Uterus (tissue), 4 donors: ENCODE results near the gene SENP5. TPM values are rescaled to one million over a fixed set of nuclear protein-coding genes. Genes with fewer than 3 reads are reported as not detected.

Source experiments
- DNase-seq, 2 donors: peaks; one replicate each; pipeline ENCODE4 v3.0.0-alpha.2; 2019 to 2020
- H3K27ac ChIP-seq, 2 donors: fragments of 200-600 bp; sonication (generic); 1 replicate in 1 of 2; 2 replicates in 1 of 2; pipeline ENCODE4 v1.5.1; 2016 to 2018
- H3K27me3 ChIP-seq, 2 donors: fragments of 200-600 bp; sonication (generic); one replicate each; pipeline ENCODE4 v1.5.1; 2018 to 2019; ENCODE audit warnings: control low read depth in 1 of 2
- H3K36me3 ChIP-seq, 2 donors: fragments of 200-600 bp; sonication (generic); one replicate each; pipeline ENCODE4 v1.5.1; 2019; ENCODE audit warnings: control low read depth in 1 of 2
- H3K4me1 ChIP-seq, 2 donors: fragments of 200-600 bp; sonication (generic); one replicate each; pipeline ENCODE4 v1.5.1; 2018 to 2019; ENCODE audit warnings: control low read depth in 1 of 2
- H3K4me3 ChIP-seq, 2 donors: fragments of 200-600 bp; sonication (generic); 1 replicate in 1 of 2; 2 replicates in 1 of 2; pipeline ENCODE4 v1.5.1; 2018 to 2019; ENCODE audit warnings: mild to moderate bottlenecking in 1 of 2
- H3K9me3 ChIP-seq, 2 donors: fragments of 200-600 bp; sonication (generic); one replicate each; pipeline ENCODE4 v1.5.1; 2019; ENCODE audit warnings: control low read depth in 1 of 2
- CTCF ChIP-seq, 4 experiments: fragments of 200-600 bp in 2 of 4; fragments of 450-650 bp in 2 of 4; sonication (generic) in 2 of 4; IDR thresholded peaks; one replicate each; pipeline ENCODE4 v1.5.1; 2016 to 2019; ENCODE audit warnings: antibody characterized with exemption in 4 of 4, mild to moderate bottlenecking in 2 of 4, moderate library complexity in 1 of 4
- POLR2A ChIP-seq, 2 donors: fragments of 450-650 bp; IDR thresholded peaks; one replicate each; pipeline ENCODE4 v1.6.1; 2016; ENCODE audit warnings: antibody characterized with exemption in 2 of 2, mild to moderate bottlenecking in 1 of 2, moderate library complexity in 1 of 2
- intact Hi-C: fragments of 100-400 bp; cut with DNase I; formaldehyde crosslinking; loops from one replicate; pipeline ENCODE4 v1.15.1; 2023; ENCODE audit warnings: low total_unique reads
- total RNA-seq, 4 donors: library from RNA; depleted of rRNA in 3 of 4; stranded (reverse); fragments of >200 nt in 3 of 4; gene quantifications; one replicate each; pipeline versions ENCODE4 v1.1.0 to v1.2.4, GENCODE V29; 2014 to 2023
- donor health status: DM: yes; HTN: yes; CAD: no.

The SENP5 gene
- total RNA-seq, 4 donors from 2014 or later, result 31.8 to 130 (median 59.6) TPM

GRCh38 chr3:196916995-196917394, 49.3 kb downstream of the SENP5 start:
- H3K4me3 ChIP-seq, result no peak overlapping the region
- no peaks in the 10 kb centered on the region for H3K27me3 ChIP-seq
- TF ChIP-seq POLR2A (IDR thresholded peaks at IDR 0.05) (no peak), CTCF (IDR thresholded peaks at IDR 0.05) (no peak)
- intact Hi-C loops, result no loop called here
- H3K27ac ChIP-seq, result no peak overlapping the region
- DNase-seq, result no peak
- H3K9me3 ChIP-seq, result no peaks in the 10 kb centered on the region
- H3K36me3 ChIP-seq, result no peaks in the 10 kb centered on the region
- no peaks in the 10 kb centered on the region for H3K4me1 ChIP-seq

- Histone ChIP-seq H3K4me1 (no peaks in the 10 kb centered on the region), H3K27me3 (no peaks in the 10 kb centered on the region), H3K9me3 (no peaks in the 10 kb centered on the region), H3K36me3 (no peaks in the 10 kb centered on the region), H3K4me3 (no peak overlapping the region), H3K27ac (no peak overlapping the region)
- no peak for DNase-seq
- intact Hi-C loops, result no loop called here
- no peak for TF ChIP-seq POLR2A (IDR thresholded peaks at IDR 0.05)
- TF ChIP-seq CTCF (IDR thresholded peaks at IDR 0.05), result no peak
Measured at GRCh38 chr3:196918968-196919367, 51.2 kb downstream of the SENP5 start.

- Histone ChIP-seq H3K27ac (no peak overlapping the region), H3K36me3 (no peaks in the 10 kb centered on the region), H3K4me3 (no peak overlapping the region), H3K4me1 (no peaks in the 10 kb centered on the region), H3K9me3 (no peaks in the 10 kb centered on the region), H3K27me3 (no peaks in the 10 kb centered on the region)
- intact Hi-C loops, result no loop called here
- DNase-seq, result no peak
- TF ChIP-seq CTCF (IDR thresholded peaks at IDR 0.05) (no peak), POLR2A (IDR thresholded peaks at IDR 0.05) (no peak)
Measured at GRCh38 chr3:196920733-196921132, 53.0 kb downstream of the SENP5 start.

GRCh38 chr3:196927571-196928453, 60.1 kb downstream of the SENP5 start:
- intact Hi-C loops, result no loop called here
- Histone ChIP-seq H3K27ac (no peak overlapping the region), H3K4me3 (no peak overlapping the region), H3K9me3 (no peaks in the 10 kb centered on the region), H3K4me1 (no peaks in the 10 kb centered on the region), H3K36me3 (no peaks in the 10 kb centered on the region), H3K27me3 (no peaks in the 10 kb centered on the region)
- DNase-seq, result no peak
- TF ChIP-seq POLR2A (IDR thresholded peaks at IDR 0.05) (no peak), CTCF (IDR thresholded peaks at IDR 0.05) (no peak)

GRCh38 chr3:196931157-196931556, 63.4 kb downstream of the SENP5 start:
- no peak for DNase-seq
- Histone ChIP-seq H3K27ac (no peak overlapping the region), H3K4me3 (no peak overlapping the region), H3K4me1 (no peaks in the 10 kb centered on the region), H3K9me3 (no peaks in the 10 kb centered on the region), H3K36me3 (no peaks in the 10 kb centered on the region), H3K27me3 (no peaks in the 10 kb centered on the region)
- TF ChIP-seq POLR2A (IDR thresholded peaks at IDR 0.05), result no peak
- TF ChIP-seq CTCF (IDR thresholded peaks at IDR 0.05), result no peak
- intact Hi-C loops, result no loop called here
